ENCODE results near the gene SLC9A7. TPM values are rescaled to one million over a fixed set of nuclear protein-coding genes. Genes with fewer than 3 reads are reported as not detected.

SLC9A7 gene
- total and polyA plus RNA-seq, 2 donors (not counting 3 experiments of a cell fraction or from before 2014, with no cell fraction given), result 4.6 to 7.5 TPM

DNA sequence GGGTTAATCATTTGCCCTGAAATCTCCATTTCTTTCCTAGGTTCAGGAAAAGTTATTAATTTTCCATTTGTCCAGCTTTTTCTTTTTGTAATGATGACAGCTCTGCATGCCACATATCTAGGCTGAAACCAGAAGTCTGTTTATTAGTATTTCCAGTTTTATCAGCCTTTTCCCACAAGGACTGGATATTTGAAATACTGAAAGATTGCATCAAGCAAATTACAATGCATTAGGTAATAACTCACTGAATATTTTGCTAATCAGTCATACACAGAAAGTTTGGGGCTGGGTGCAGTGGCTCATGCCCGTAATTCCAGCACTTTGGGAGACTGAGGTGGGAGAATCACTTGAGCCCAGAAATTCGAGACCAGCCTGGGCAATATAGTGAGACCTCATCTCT lies 21.5 kb downstream of the SLC9A7 start:
- dilution Hi-C loops (cut with MboI; ENCODE audit: extremely low pct_ligation_motif_present, low sequenced_read_pairs) (no loop called here), intact Hi-C loops (cut with micrococcal nuclease) (no loop called here)
- no peak for FAIRE-seq
- Histone ChIP-seq H3K79me2 (ENCODE audit: control insufficient read depth, insufficient read depth, low read length) (no peaks in the 10 kb centered on the region), H3K27me3 (ENCODE audit: control insufficient read depth in 2 of 2, insufficient read depth in 2 of 2, low read length in 2 of 2) (no peaks in the 10 kb centered on the region), H3K4me3 (replicated peaks in 1 of 3; ENCODE audit: insufficient read depth in 1 of 3, low read depth in 1 of 3, low read length in 3 of 3) (no peak overlapping the region), H3K36me3 (ENCODE audit: control insufficient read depth in 2 of 2, extremely low read depth in 1 of 2, insufficient read depth in 2 of 2, low read length in 2 of 2) (no peaks in the 10 kb centered on the region), H3K4me2 (ENCODE audit: insufficient read depth, low read length) (no peak overlapping the region), H4K20me1 (replicated peaks; ENCODE audit: control insufficient read depth, extremely low read depth, insufficient read depth, low read length) (no peaks in the 10 kb centered on the region), H3K9me1 (replicated peaks; ENCODE audit: control insufficient read depth, extremely low read depth, insufficient read depth, low read length) (no peaks in the 10 kb centered on the region), H3K9ac (replicated peaks; ENCODE audit: extremely low read depth, insufficient read depth, low read length) (no peak overlapping the region), H3K4me1 (ENCODE audit: control insufficient read depth, extremely low read depth, insufficient read depth, low read length) (no peaks in the 10 kb centered on the region), H3K27ac (ENCODE audit: insufficient read depth, low read depth, low read length) (no peak overlapping the region), H2AFZ (ENCODE audit: low read depth, low read length) (no peak overlapping the region), H3K9me3 (replicated peaks; ENCODE audit: control insufficient read depth, insufficient read depth, low read length) (no peaks in the 10 kb centered on the region)
- TF ChIP-seq JUN (IDR thresholded peaks at IDR 0.05; ENCODE audit: borderline replicate concordance, insufficient read depth, insufficient read length, low read depth) (no peak), MYC (IDR thresholded peaks at IDR 0.05; ENCODE audit: low read depth, low read length) (no peak), POLR2A (IDR thresholded peaks at IDR 0.05; ENCODE audit: low read depth, low read length) (no peak), GATA2 (IDR thresholded peaks at IDR 0.05; ENCODE audit: insufficient read depth, insufficient read length, low read depth, low read length) (no peak), EZH2 (IDR thresholded peaks at IDR 0.05; ENCODE audit: borderline replicate concordance, low read depth, low read length, severe bottlenecking) (no peak), POLR2AphosphoS5 (IDR thresholded peaks at IDR 0.05; ENCODE audit: insufficient read depth, low read depth, low read length) (no peak), FOS (IDR thresholded peaks at IDR 0.05; ENCODE audit: borderline replicate concordance, insufficient read depth, low read length) (no peak)
- TF ChIP-seq, protein P1, sequence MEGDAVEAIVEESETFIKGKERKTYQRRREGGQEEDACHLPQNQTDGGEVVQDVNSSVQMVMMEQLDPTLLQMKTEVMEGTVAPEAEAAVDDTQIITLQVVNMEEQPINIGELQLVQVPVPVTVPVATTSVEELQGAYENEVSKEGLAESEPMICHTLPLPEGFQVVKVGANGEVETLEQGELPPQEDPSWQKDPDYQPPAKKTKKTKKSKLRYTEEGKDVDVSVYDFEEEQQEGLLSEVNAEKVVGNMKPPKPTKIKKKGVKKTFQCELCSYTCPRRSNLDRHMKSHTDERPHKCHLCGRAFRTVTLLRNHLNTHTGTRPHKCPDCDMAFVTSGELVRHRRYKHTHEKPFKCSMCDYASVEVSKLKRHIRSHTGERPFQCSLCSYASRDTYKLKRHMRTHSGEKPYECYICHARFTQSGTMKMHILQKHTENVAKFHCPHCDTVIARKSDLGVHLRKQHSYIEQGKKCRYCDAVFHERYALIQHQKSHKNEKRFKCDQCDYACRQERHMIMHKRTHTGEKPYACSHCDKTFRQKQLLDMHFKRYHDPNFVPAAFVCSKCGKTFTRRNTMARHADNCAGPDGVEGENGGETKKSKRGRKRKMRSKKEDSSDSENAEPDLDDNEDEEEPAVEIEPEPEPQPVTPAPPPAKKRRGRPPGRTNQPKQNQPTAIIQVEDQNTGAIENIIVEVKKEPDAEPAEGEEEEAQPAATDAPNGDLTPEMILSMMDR (IDR thresholded peaks at IDR 0.05; ENCODE audit: extremely low read depth in 1 of 2, insufficient read depth in 1 of 2, low read depth in 1 of 2, low read length in 2 of 2), result no peak
- TF ChIP-seq, protein P2, sequence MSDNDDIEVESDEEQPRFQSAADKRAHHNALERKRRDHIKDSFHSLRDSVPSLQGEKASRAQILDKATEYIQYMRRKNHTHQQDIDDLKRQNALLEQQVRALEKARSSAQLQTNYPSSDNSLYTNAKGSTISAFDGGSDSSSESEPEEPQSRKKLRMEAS (IDR thresholded peaks at IDR 0.05; ENCODE audit: insufficient read depth, insufficient read length), result no peak
- CTCF ChIA-PET, result no interaction called here
- DNase-seq (ENCODE audit: low read depth, low spot score), result no peak
- POLR2A ChIA-PET, result no interaction called here
- BruUV-seq (replicated peaks), result no TSS peak
